GM19099 (cell line): ENCODE data around the gene ACADVL.

ENCODE experiments used
- POLR2A ChIP-seq: IDR thresholded peaks from 3 replicates; pipeline ENCODE4 v1.6.1; 2011; ENCODE audit warnings: low read depth; ENCODE audit not compliant: insufficient read length; ENCODE audit errors: extremely low read depth

ACADVL gene

GRCh38 chr17:7262192-7262934, 42.6 kb downstream of the ACADVL start, which contains the start of gene CLDN7:
TSS of gene CLDN7 (minus strand) at chr17:7262478. CDS start at chr17:7262043, 435 bp downstream.
- TF ChIP-seq POLR2A: no peak

- no peak for TF ChIP-seq POLR2A
These were observed 43.4 kb downstream of the ACADVL start for GRCh38 chr17:7262935-7263800.

- TF ChIP-seq POLR2A: no peak
These were observed 44.0 kb downstream of the ACADVL start for GRCh38 chr17:7263801-7264078.

GRCh38 chr17:7266784-7267183, 47.0 kb downstream of the ACADVL start:
- TF ChIP-seq POLR2A: no peak
